Brain microvascular endothelial cell (primary cell): Measurements from ENCODE around the gene PJVK.

Source experiments
- DNase-seq: peaks from one replicate; pipeline ENCODE4 v3.0.0-alpha.2; 2020
- H3K27ac ChIP-seq: fragments of 250-450 bp; sonication (Bioruptor Pico); 2 replicates; pipeline ENCODE4 v1.5.1; 2020; ENCODE audit warnings: mild to moderate bottlenecking, moderate library complexity
- H3K27me3 ChIP-seq: fragments of 250-450 bp; sonication (Bioruptor Pico); replicated peaks from 2 replicates; pipeline ENCODE4 v1.5.1; 2020; ENCODE audit warnings: mild to moderate bottlenecking
- H3K36me3 ChIP-seq: fragments of 250-450 bp; sonication (Bioruptor Pico); replicated peaks from 2 replicates; pipeline ENCODE4 v1.5.1; 2020; ENCODE audit warnings: mild to moderate bottlenecking
- H3K4me3 ChIP-seq: 2 replicates; pipeline ENCODE4 v1.5.1; 2011; ENCODE audit warnings: low read depth, mild to moderate bottlenecking, control low read depth, low read length, moderate library complexity
- in situ Hi-C: cut with HindIII; loops from 2 replicates; pipeline ENCODE4 v1.10.0; 2017; ENCODE audit warnings: low sequenced_read_pairs, low pct_ligation_motif_present
- TF ChIP-seq, protein P1 (sequence below): IDR thresholded peaks from 2 replicates; pipeline ENCODE4 v1.5.1; 2011; ENCODE audit warnings: low read depth, mild to moderate bottlenecking, moderate library complexity, low read length, control low read depth, inconsistent platforms; ENCODE audit errors: missing control alignments

The PJVK gene

GRCh38 chr2:178448968-178449661 is 2.1 kb upstream of the PJVK start:
- H3K4me3 ChIP-seq, result no peak overlapping the region
- H3K27me3 ChIP-seq, result no peaks in the 10 kb centered on the region
- DNase-seq, result no peak
- in situ Hi-C loops, result no loop called here
- H3K36me3 ChIP-seq, result peaks cover 20% of the 10 kb centered on the region
- no peak overlapping the region for H3K27ac ChIP-seq
- TF ChIP-seq, protein P1, sequence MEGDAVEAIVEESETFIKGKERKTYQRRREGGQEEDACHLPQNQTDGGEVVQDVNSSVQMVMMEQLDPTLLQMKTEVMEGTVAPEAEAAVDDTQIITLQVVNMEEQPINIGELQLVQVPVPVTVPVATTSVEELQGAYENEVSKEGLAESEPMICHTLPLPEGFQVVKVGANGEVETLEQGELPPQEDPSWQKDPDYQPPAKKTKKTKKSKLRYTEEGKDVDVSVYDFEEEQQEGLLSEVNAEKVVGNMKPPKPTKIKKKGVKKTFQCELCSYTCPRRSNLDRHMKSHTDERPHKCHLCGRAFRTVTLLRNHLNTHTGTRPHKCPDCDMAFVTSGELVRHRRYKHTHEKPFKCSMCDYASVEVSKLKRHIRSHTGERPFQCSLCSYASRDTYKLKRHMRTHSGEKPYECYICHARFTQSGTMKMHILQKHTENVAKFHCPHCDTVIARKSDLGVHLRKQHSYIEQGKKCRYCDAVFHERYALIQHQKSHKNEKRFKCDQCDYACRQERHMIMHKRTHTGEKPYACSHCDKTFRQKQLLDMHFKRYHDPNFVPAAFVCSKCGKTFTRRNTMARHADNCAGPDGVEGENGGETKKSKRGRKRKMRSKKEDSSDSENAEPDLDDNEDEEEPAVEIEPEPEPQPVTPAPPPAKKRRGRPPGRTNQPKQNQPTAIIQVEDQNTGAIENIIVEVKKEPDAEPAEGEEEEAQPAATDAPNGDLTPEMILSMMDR, result no peak

DNA sequence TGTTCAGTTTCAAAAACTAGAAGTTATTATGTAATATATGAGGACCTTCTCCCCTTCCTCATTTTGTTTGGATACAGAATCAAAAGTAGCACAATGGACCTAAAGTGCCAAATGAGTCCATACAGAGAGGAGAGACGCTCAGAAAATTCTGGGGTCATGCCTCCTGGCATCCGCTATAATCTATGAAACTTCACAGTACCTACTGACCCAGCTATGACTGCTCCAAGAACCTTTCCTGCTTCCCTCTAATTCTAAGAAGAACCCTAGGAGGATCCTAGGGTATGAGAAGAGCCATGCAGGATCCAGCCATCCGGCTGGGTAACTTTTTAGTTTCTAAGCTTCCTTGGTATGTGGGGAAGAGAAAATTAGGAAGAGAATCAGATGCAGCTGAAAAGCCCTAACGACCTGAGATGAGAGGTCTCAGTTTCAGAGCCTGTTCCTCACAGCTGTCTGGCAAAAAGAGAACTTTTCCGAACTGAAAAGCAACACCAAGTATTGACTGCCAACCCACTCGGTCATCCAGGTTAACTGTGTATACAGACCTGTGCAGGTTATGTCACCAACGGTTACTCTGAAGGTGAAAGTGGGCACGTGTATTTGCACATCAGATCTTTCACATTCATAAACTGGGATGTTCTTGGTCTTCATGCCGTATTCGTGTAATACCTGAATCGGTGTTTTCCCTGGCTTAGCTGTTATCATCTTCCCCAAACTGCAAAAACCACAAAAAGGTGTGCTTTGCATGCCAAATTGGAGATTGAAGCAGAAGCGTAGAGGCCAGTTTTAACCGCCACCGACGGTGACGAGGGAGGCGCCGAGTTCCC is 1.3 kb upstream of the PJVK start:
- peak overlapping the region; percentile 95 for H3K27ac ChIP-seq
- DNase-seq, result no peak
- peaks cover 20% of the 10 kb centered on the region for H3K36me3 ChIP-seq
- in situ Hi-C loops, result no loop called here
- peak overlapping the region; percentile 81 for H3K4me3 ChIP-seq
- TF ChIP-seq, protein P1, result no peak
- H3K27me3 ChIP-seq, result no peaks in the 10 kb centered on the region

GRCh38 chr2:178450524-178450773 is 729 bp upstream of the PJVK start:
- DNase-seq, result peak; percentile 28
- in situ Hi-C loops, result no loop called here

DNA sequence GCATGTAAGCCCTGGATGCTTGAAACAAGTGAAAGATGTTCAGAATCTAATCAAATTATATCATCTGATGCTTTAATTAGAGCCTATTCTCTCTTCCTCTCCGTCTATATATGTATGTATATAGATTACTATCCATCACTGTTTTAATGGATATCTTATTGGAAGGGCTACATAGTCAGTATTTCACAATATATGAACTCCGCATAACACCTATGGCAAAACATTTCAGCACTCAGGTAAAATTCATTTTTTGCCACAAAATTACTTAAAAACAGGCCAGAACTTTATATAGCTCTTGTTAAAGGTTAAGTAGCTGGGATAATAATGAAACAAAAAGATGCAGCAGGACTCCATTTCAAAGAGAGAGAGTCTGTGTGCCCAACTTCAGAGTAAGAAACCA is 1.2 kb downstream of the PJVK start:
- no peak for DNase-seq
- TF ChIP-seq, protein P1, result no peak
- H3K4me3 ChIP-seq, result no peak overlapping the region
- H3K27me3 ChIP-seq, result no peaks in the 10 kb centered on the region
- no peak overlapping the region for H3K27ac ChIP-seq
- H3K36me3 ChIP-seq, result peaks cover 6% of the 10 kb centered on the region
- in situ Hi-C loops, result no loop called here

More at GRCh38 chr2:178450524-178450773, 729 bp upstream of the PJVK start:
- TF ChIP-seq, protein P1, result no peak
- no peaks in the 10 kb centered on the region for H3K27me3 ChIP-seq
- H3K4me3 ChIP-seq, result peak overlapping the region; percentile 81
- peak overlapping the region; percentile 95 for H3K27ac ChIP-seq
- peaks cover 18% of the 10 kb centered on the region for H3K36me3 ChIP-seq

GRCh38 chr2:178452870-178453269 is 1.7 kb downstream of the PJVK start:
- TF ChIP-seq, protein P1, result no peak
- H3K27ac ChIP-seq, result no peak overlapping the region
- H3K4me3 ChIP-seq, result no peak overlapping the region
- H3K27me3 ChIP-seq, result no peaks in the 10 kb centered on the region
- in situ Hi-C loops, result no loop called here
- no peak for DNase-seq
- peaks cover 5% of the 10 kb centered on the region for H3K36me3 ChIP-seq

GRCh38 chr2:178455947-178456346 is 4.8 kb downstream of the PJVK start:
- in situ Hi-C loops, result no loop called here

More at GRCh38 chr2:178455947-178456346, 4.8 kb downstream of the PJVK start:
- DNase-seq, result no peak
- Histone ChIP-seq H3K36me3 (no peaks in the 10 kb centered on the region), H3K4me3 (no peak overlapping the region), H3K27ac (no peak overlapping the region), H3K27me3 (no peaks in the 10 kb centered on the region)
- TF ChIP-seq, protein P1, result no peak
